Neural progenitor cell (in vitro differentiated cells): ENCODE results near the gene UQCC3. TPM values are rescaled to one million over a fixed set of nuclear protein-coding genes. Genes with fewer than 3 reads are reported as not detected.
A peak's percentile ranks its signal among the peaks of the same experiment; 100 is the strongest.

Source experiments
- DNase-seq: peaks from one replicate; pipeline ENCODE4 v3.0.0-alpha.2; 2016; ENCODE audit warnings: low spot score
- H2AFZ ChIP-seq: fragments of 200-600 bp; sonication (generic); replicated peaks from 2 replicates; pipeline ENCODE4 v1.6.1; 2016; ENCODE audit warnings: antibody characterized with exemption
- H3F3A ChIP-seq: fragments of 200-600 bp; sonication (generic); 2 replicates; pipeline ENCODE4 v1.6.1; 2016; ENCODE audit warnings: antibody characterized with exemption, low read depth
- H3K27ac ChIP-seq: fragments of 200-600 bp; sonication (generic); 2 replicates; pipeline ENCODE4 v1.5.1; 2016; ENCODE audit warnings: mild to moderate bottlenecking
- H3K27me3 ChIP-seq: fragments of 200-600 bp; sonication (generic); 2 replicates; pipeline ENCODE4 v1.6.1; 2016; ENCODE audit warnings: mild to moderate bottlenecking, moderate library complexity
- H3K36me3 ChIP-seq: fragments of 200-600 bp; sonication (generic); 2 replicates; pipeline ENCODE4 v1.5.1; 2016
- H3K4me1 ChIP-seq: fragments of 200-600 bp; sonication (generic); 2 replicates; pipeline ENCODE4 v1.6.1; 2016; ENCODE audit warnings: mixed run types
- H3K4me2 ChIP-seq: fragments of 200-600 bp; sonication (generic); 2 replicates; pipeline ENCODE4 v1.6.1; 2016
- H3K4me3 ChIP-seq: fragments of 200-600 bp; sonication (generic); 2 replicates; pipeline ENCODE4 v1.5.1; 2016
- H3K79me2 ChIP-seq: fragments of 200-600 bp; sonication (generic); 2 replicates; pipeline ENCODE4 v1.6.1; 2016; ENCODE audit warnings: low read depth
- H3K9ac ChIP-seq: fragments of 200-600 bp; sonication (generic); 2 replicates; pipeline ENCODE4 v1.6.1; 2016
- H3K9me3 ChIP-seq: fragments of 200-600 bp; sonication (generic); 2 replicates; pipeline ENCODE4 v1.5.1; 2016; ENCODE audit warnings: low read depth
- H4K20me1 ChIP-seq: fragments of 200-600 bp; sonication (generic); 2 replicates; pipeline ENCODE4 v1.6.1; 2016; ENCODE audit warnings: low read depth
- H3K27ac Mint-ChIP-seq: 3 replicates; pipeline ENCODE4 v1.8.0; 2021; ENCODE audit warnings: mixed read lengths
- H3K27me3 Mint-ChIP-seq: 2 replicates; pipeline ENCODE4 v1.8.0; 2022; ENCODE audit warnings: low read depth, mild to moderate bottlenecking, inconsistent platforms, moderate library complexity, mixed read lengths; ENCODE audit not compliant: insufficient read depth
- H3K36me3 Mint-ChIP-seq: 3 replicates; pipeline ENCODE4 v1.8.0; 2021; ENCODE audit warnings: mixed read lengths
- H3K4me1 Mint-ChIP-seq: 3 replicates; pipeline ENCODE4 v1.8.0; 2021; ENCODE audit warnings: mixed read lengths
- H3K4me3 Mint-ChIP-seq: 3 replicates; pipeline ENCODE4 v1.8.0; 2021; ENCODE audit warnings: mild to moderate bottlenecking, moderate library complexity, mixed read lengths
- H3K9me3 Mint-ChIP-seq: 3 replicates; pipeline ENCODE4 v1.8.0; 2020; ENCODE audit warnings: mixed read lengths
- CTCF ChIP-seq: fragments of 200-600 bp; sonication (generic); IDR thresholded peaks from 2 replicates; pipeline ENCODE4 v1.5.1; 2017; ENCODE audit warnings: antibody characterized with exemption, mild to moderate bottlenecking
- EZH2 ChIP-seq: fragments of 200-600 bp; sonication (generic); IDR thresholded peaks from 2 replicates; pipeline ENCODE4 v1.6.1; 2017; ENCODE audit warnings: antibody characterized with exemption, mild to moderate bottlenecking, moderate library complexity
- EZH2phosphoT487 ChIP-seq: fragments of 200-600 bp; sonication (generic); IDR thresholded peaks from 2 replicates; pipeline ENCODE4 v1.6.1; 2017; ENCODE audit warnings: antibody characterized with exemption
- total RNA-seq: library from RNA; depleted of rRNA; stranded (reverse); fragments of >200 nt; gene quantifications from 2 replicates; pipeline ENCODE4 v1.2.3, GENCODE V29; 2015; ENCODE audit warnings: low replicate concordance

The UQCC3 gene
- total RNA-seq, 1 donor from 2014 or later = 5.7 TPM

GRCh38 chr11:62664405-62665074, 6.9 kb upstream of the UQCC3 start:
- Mint-ChIP-seq H3K4me1 (peaks cover 21% of the 10 kb centered on the region), H3K27ac (peak overlapping the region; percentile 87), H3K27me3 (peaks cover 5% of the 10 kb centered on the region), H3K36me3 (peaks cover 11% of the 10 kb centered on the region), H3K4me3 (peak overlapping the region; percentile 99), H3K9me3 (no peaks in the 10 kb centered on the region)
- Histone ChIP-seq H3F3A (peaks cover 57% of the 10 kb centered on the region), H3K9me3 (no peaks in the 10 kb centered on the region), H3K36me3 (no peaks in the 10 kb centered on the region), H3K27me3 (no peaks in the 10 kb centered on the region), H3K4me3 (peak overlapping the region; percentile 65), H3K79me2 (peaks cover 49% of the 10 kb centered on the region), H4K20me1 (peaks cover 17% of the 10 kb centered on the region), H3K4me1 (peaks cover 14% of the 10 kb centered on the region), H3K9ac (peak overlapping the region; percentile 50), H2AFZ (peak overlapping the region; percentile 48), H3K27ac (peak overlapping the region; percentile 69), H3K4me2 (peak overlapping the region; percentile 88)
- TF ChIP-seq EZH2phosphoT487 = no peak
- DNase-seq = no peak

GRCh38 chr11:62665075-62665598, 6.3 kb upstream of the UQCC3 start, which contains the start of the genes C11orf98 and CSKMT:
Gene C11orf98, minus strand, starts transcription at chr11:62665210. Its CDS starts 41 bp downstream, at chr11:62665169.
Gene CSKMT, plus strand, starts transcription at chr11:62665312. Its CDS starts 568 bp downstream, at chr11:62665880.
- Histone ChIP-seq H3K79me2 (peaks cover 49% of the 10 kb centered on the region), H3K27me3 (no peaks in the 10 kb centered on the region), H3K27ac (peak within 1 kb of the TSS; percentile 69), H2AFZ (peak within 1 kb of the TSS; percentile 48), H3K4me3 (peak within 1 kb of the TSS; percentile 65), H3K36me3 (no peaks in the 10 kb centered on the region), H3K4me1 (peaks cover 14% of the 10 kb centered on the region), H3F3A (peaks cover 63% of the 10 kb centered on the region), H4K20me1 (peaks cover 17% of the 10 kb centered on the region), H3K4me2 (peak within 1 kb of the TSS; percentile 88), H3K9me3 (no peaks in the 10 kb centered on the region), H3K9ac (peak within 1 kb of the TSS; percentile 77)
- H3K27me3 Mint-ChIP-seq = peaks cover 5% of the 10 kb centered on the region
- peaks cover 11% of the 10 kb centered on the region for H3K36me3 Mint-ChIP-seq
- no peak for TF ChIP-seq CTCF
- peak; percentile 33 for TF ChIP-seq EZH2
- TF ChIP-seq EZH2phosphoT487 = no peak
- no peaks in the 10 kb centered on the region for H3K9me3 Mint-ChIP-seq
- H3K27ac Mint-ChIP-seq = peak within 1 kb of the TSS; percentile 91
- peak; percentile 96 for DNase-seq
- peaks cover 25% of the 10 kb centered on the region for H3K4me1 Mint-ChIP-seq
- peak within 1 kb of the TSS; percentile 99 for H3K4me3 Mint-ChIP-seq

- peaks cover 5% of the 10 kb centered on the region for H3K27me3 Mint-ChIP-seq
- peaks cover 28% of the 10 kb centered on the region for H3K4me1 Mint-ChIP-seq
- peaks cover 11% of the 10 kb centered on the region for H3K36me3 Mint-ChIP-seq
- H3K4me2 ChIP-seq = peak overlapping the region; percentile 88
- H3K79me2 ChIP-seq = peaks cover 53% of the 10 kb centered on the region
- peak overlapping the region; percentile 25 for H3K27ac ChIP-seq
- peak overlapping the region; percentile 65 for H3K4me3 ChIP-seq
- H3F3A ChIP-seq = peaks cover 69% of the 10 kb centered on the region
- peak overlapping the region; percentile 99 for H3K4me3 Mint-ChIP-seq
- peaks cover 17% of the 10 kb centered on the region for H4K20me1 ChIP-seq
- H3K9me3 ChIP-seq = no peaks in the 10 kb centered on the region
- H3K27ac Mint-ChIP-seq = peak overlapping the region; percentile 91
- TF ChIP-seq CTCF = no peak
- TF ChIP-seq EZH2phosphoT487 = no peak
- no peak for TF ChIP-seq EZH2
- DNase-seq = peak; percentile 73
- peaks cover 14% of the 10 kb centered on the region for H3K4me1 ChIP-seq
- H3K27me3 ChIP-seq = no peaks in the 10 kb centered on the region
- H3K9me3 Mint-ChIP-seq = no peaks in the 10 kb centered on the region
- H2AFZ ChIP-seq = no peak overlapping the region
- no peaks in the 10 kb centered on the region for H3K36me3 ChIP-seq
- peak overlapping the region; percentile 77 for H3K9ac ChIP-seq
Measured at GRCh38 chr11:62665599-62666258, 5.7 kb upstream of the UQCC3 start.
